Measurements from ENCODE around the gene TP53INP2. TPM values are rescaled to one million over a fixed set of nuclear protein-coding genes. Genes with fewer than 3 reads are reported as not detected.

Gene TP53INP2
- total RNA-seq, 1 donor from 2014 or later = 22.7 TPM

- H3K4me1 Mint-ChIP-seq (ENCODE audit: low read depth, unreplicated experiment) = peaks cover 3% of the 10 kb centered on the region
- no peaks in the 10 kb centered on the region for H3K79me2 ChIP-seq (ENCODE audit: insufficient read depth, low read length)
- no peak overlapping the region for H3K9ac ChIP-seq (ENCODE audit: low read length)
- no peaks in the 10 kb centered on the region for H3K27me3 ChIP-seq (ENCODE audit: insufficient read depth, low read length)
- H4K20me1 ChIP-seq (ENCODE audit: insufficient read depth, low read length) = peaks cover 4% of the 10 kb centered on the region
- no peaks in the 10 kb centered on the region for H3K4me1 ChIP-seq (ENCODE audit: insufficient read depth, low read length)
- FAIRE-seq = no peak
- H3K27ac ChIP-seq (ENCODE audit: low read depth, low read length) = no peak overlapping the region
- TF ChIP-seq CTCF (IDR thresholded peaks at IDR 0.05; ENCODE audit: insufficient read depth, low read depth, low read length) (no peak), EZH2 (IDR thresholded peaks at IDR 0.05; ENCODE audit: insufficient read depth, low read length) (no peak)
- H3K36me3 Mint-ChIP-seq (ENCODE audit: low read depth, unreplicated experiment) = peaks cover 21% of the 10 kb centered on the region
- H3K27ac Mint-ChIP-seq (ENCODE audit: unreplicated experiment) = no peak overlapping the region
- DNase-seq (ENCODE audit: low read depth) = no peak
- H3K9me3 Mint-ChIP-seq (ENCODE audit: unreplicated experiment) = no peaks in the 10 kb centered on the region
- H3K4me2 ChIP-seq (ENCODE audit: low read length) = no peak overlapping the region
- no peak overlapping the region for H3K4me3 Mint-ChIP-seq (ENCODE audit: unreplicated experiment)
- no peak overlapping the region for H2AFZ ChIP-seq (ENCODE audit: low read depth, low read length)
- H3K4me3 ChIP-seq (ENCODE audit: insufficient read depth, low read depth, low read length) = no peak overlapping the region
- no peaks in the 10 kb centered on the region for H3K9me3 ChIP-seq (ENCODE audit: insufficient read depth, low read depth, low read length)
- H3K36me3 ChIP-seq (ENCODE audit: insufficient read depth, low read length) = peaks cover 44% of the 10 kb centered on the region
- no peaks in the 10 kb centered on the region for H3K27me3 Mint-ChIP-seq (ENCODE audit: low read depth, unreplicated experiment)
Measured at GRCh38 chr20:34754611-34755010, 50.5 kb downstream of the TP53INP2 start.

- no peak overlapping the region for H3K27ac Mint-ChIP-seq (ENCODE audit: unreplicated experiment)
- DNase-seq (ENCODE audit: low read depth) (no peak), FAIRE-seq (no peak)
- H3K36me3 Mint-ChIP-seq (ENCODE audit: low read depth, unreplicated experiment) = peaks cover 21% of the 10 kb centered on the region
- Histone ChIP-seq H3K4me1 (ENCODE audit: insufficient read depth, low read length) (no peaks in the 10 kb centered on the region), H4K20me1 (ENCODE audit: insufficient read depth, low read length) (peaks cover 4% of the 10 kb centered on the region), H3K27me3 (ENCODE audit: insufficient read depth, low read length) (no peaks in the 10 kb centered on the region), H3K79me2 (ENCODE audit: insufficient read depth, low read length) (no peaks in the 10 kb centered on the region), H3K27ac (ENCODE audit: low read depth, low read length) (no peak overlapping the region), H3K4me2 (ENCODE audit: low read length) (no peak overlapping the region), H3K4me3 (ENCODE audit: insufficient read depth, low read depth, low read length) (no peak overlapping the region), H2AFZ (ENCODE audit: low read depth, low read length) (no peak overlapping the region), H3K9me3 (ENCODE audit: insufficient read depth, low read depth, low read length) (no peaks in the 10 kb centered on the region), H3K36me3 (ENCODE audit: insufficient read depth, low read length) (peaks cover 42% of the 10 kb centered on the region), H3K9ac (ENCODE audit: low read length) (no peak overlapping the region)
- TF ChIP-seq EZH2 (IDR thresholded peaks at IDR 0.05; ENCODE audit: insufficient read depth, low read length) (no peak), CTCF (IDR thresholded peaks at IDR 0.05; ENCODE audit: insufficient read depth, low read depth, low read length) (no peak)
- peaks cover 3% of the 10 kb centered on the region for H3K4me1 Mint-ChIP-seq (ENCODE audit: low read depth, unreplicated experiment)
- H3K9me3 Mint-ChIP-seq (ENCODE audit: unreplicated experiment) = no peaks in the 10 kb centered on the region
- H3K27me3 Mint-ChIP-seq (ENCODE audit: low read depth, unreplicated experiment) = no peaks in the 10 kb centered on the region
- H3K4me3 Mint-ChIP-seq (ENCODE audit: unreplicated experiment) = no peak overlapping the region
Measured at GRCh38 chr20:34755367-34755766, 51.2 kb downstream of the TP53INP2 start.

GRCh38 chr20:34762031-34762555 is 57.9 kb downstream of the TP53INP2 start:
- H3K27me3 ChIP-seq (ENCODE audit: insufficient read depth, low read length) = no peaks in the 10 kb centered on the region
- no peaks in the 10 kb centered on the region for H3K9me3 ChIP-seq (ENCODE audit: insufficient read depth, low read depth, low read length)
- H2AFZ ChIP-seq (ENCODE audit: low read depth, low read length) = no peak overlapping the region
- Mint-ChIP-seq H3K27me3 (ENCODE audit: low read depth, unreplicated experiment) (no peaks in the 10 kb centered on the region), H3K27ac (ENCODE audit: unreplicated experiment) (no peak overlapping the region), H3K9me3 (ENCODE audit: unreplicated experiment) (no peaks in the 10 kb centered on the region), H3K4me3 (ENCODE audit: unreplicated experiment) (no peak overlapping the region), H3K36me3 (ENCODE audit: low read depth, unreplicated experiment) (peaks cover 17% of the 10 kb centered on the region), H3K4me1 (ENCODE audit: low read depth, unreplicated experiment) (no peaks in the 10 kb centered on the region)
- H3K36me3 ChIP-seq (ENCODE audit: insufficient read depth, low read length) = peaks cover 35% of the 10 kb centered on the region
- H3K4me3 ChIP-seq (ENCODE audit: insufficient read depth, low read depth, low read length) = no peak overlapping the region
- H3K4me1 ChIP-seq (ENCODE audit: insufficient read depth, low read length) = no peaks in the 10 kb centered on the region
- TF ChIP-seq CTCF (IDR thresholded peaks at IDR 0.05; ENCODE audit: insufficient read depth, low read depth, low read length) (no peak), EZH2 (IDR thresholded peaks at IDR 0.05; ENCODE audit: insufficient read depth, low read length) (no peak)
- DNase-seq (ENCODE audit: low read depth) = no peak
- FAIRE-seq = no peak
- H3K27ac ChIP-seq (ENCODE audit: low read depth, low read length) = no peak overlapping the region
- no peak overlapping the region for H3K4me2 ChIP-seq (ENCODE audit: low read length)
- no peak overlapping the region for H3K9ac ChIP-seq (ENCODE audit: low read length)
- no peaks in the 10 kb centered on the region for H4K20me1 ChIP-seq (ENCODE audit: insufficient read depth, low read length)
- no peaks in the 10 kb centered on the region for H3K79me2 ChIP-seq (ENCODE audit: insufficient read depth, low read length)

Data from astrocyte (in vitro differentiated cells and primary cell).